ENCODE data around the gene MTG2.

MTG2 gene

DNA sequence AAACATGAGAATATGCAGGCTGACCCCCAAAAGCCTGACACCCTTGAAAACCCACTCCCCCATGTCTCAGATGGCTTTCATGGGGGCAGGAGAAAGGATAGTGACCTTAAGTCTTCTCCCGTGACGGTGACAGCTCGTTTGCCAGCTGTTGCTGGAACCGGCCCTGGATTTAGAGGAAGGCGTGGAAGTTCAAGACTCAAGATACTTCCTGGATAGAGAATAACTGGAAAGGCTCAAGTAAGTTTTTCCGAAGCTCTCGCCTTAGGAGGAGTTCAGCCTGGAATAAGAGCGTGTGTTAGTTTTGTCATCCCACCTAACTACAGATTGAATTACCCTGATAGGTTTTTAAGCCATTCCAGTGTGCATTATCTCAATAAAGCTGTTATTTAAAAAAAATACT, 11.6 kb upstream of the MTG2 start:
- no peak overlapping the region for H2BK12ac ChIP-seq (ENCODE audit: low read length)
- no peak overlapping the region for H3K18ac ChIP-seq (ENCODE audit: low read length)
- no peaks in the 10 kb centered on the region for H3K79me2 ChIP-seq (ENCODE audit: control insufficient read depth, insufficient read depth, low read length, poor library complexity)
- no CpG with 5 or more reads among the region's 8 CpGs for WGBS (ENCODE audit: extremely low coverage, insufficient coverage, insufficient read length)
- no peaks in the 10 kb centered on the region for H3K4me1 ChIP-seq (ENCODE audit: control insufficient read depth in 1 of 2, insufficient read depth in 2 of 2, low read length in 2 of 2)
- no peak overlapping the region for H2AK5ac ChIP-seq (ENCODE audit: low read length)
- no peak overlapping the region for H4K91ac ChIP-seq (ENCODE audit: low read depth, low read length)
- no peak overlapping the region for H3K4me3 ChIP-seq (ENCODE audit: low read depth, low read length)
- H3K4me2 ChIP-seq (ENCODE audit: low read length), result no peak overlapping the region
- H2AFZ ChIP-seq (ENCODE audit: insufficient read depth, low read length, poor library complexity), result no peak overlapping the region
- no peak overlapping the region for H3K4ac ChIP-seq (ENCODE audit: low read depth, low read length)
- H3K36me3 ChIP-seq (ENCODE audit: control insufficient read depth in 1 of 2, insufficient read depth in 2 of 2, low read length in 2 of 2), result peaks cover 58 to 59% of the 10 kb centered on the region in 2 experiments
- no peak overlapping the region for H4K8ac ChIP-seq (ENCODE audit: low read depth, low read length)
- no peak for DNase-seq
- peaks cover 1% of the 10 kb centered on the region for H3K9me3 ChIP-seq (ENCODE audit: insufficient read depth, low read depth, low read length)
- no peaks in the 10 kb centered on the region for H3K79me1 ChIP-seq (ENCODE audit: low read length)
- no peak overlapping the region for H3K14ac ChIP-seq (ENCODE audit: low read length)
- H2BK120ac ChIP-seq (ENCODE audit: insufficient read depth, low read length, poor library complexity), result no peak overlapping the region
- H3K9ac ChIP-seq (ENCODE audit: low read length), result no peak overlapping the region
- no peak overlapping the region for H3K23ac ChIP-seq (ENCODE audit: low read length)
- H4K12ac ChIP-seq (ENCODE audit: low read depth, low read length), result no peak overlapping the region
- H3K27me3 ChIP-seq (ENCODE audit: insufficient read depth, low read length), result no peaks in the 10 kb centered on the region
- H3K27ac ChIP-seq (ENCODE audit: low read depth, low read length), result no peak overlapping the region
- H2BK5ac ChIP-seq (ENCODE audit: low read depth, low read length, poor library complexity), result no peak overlapping the region

DNA sequence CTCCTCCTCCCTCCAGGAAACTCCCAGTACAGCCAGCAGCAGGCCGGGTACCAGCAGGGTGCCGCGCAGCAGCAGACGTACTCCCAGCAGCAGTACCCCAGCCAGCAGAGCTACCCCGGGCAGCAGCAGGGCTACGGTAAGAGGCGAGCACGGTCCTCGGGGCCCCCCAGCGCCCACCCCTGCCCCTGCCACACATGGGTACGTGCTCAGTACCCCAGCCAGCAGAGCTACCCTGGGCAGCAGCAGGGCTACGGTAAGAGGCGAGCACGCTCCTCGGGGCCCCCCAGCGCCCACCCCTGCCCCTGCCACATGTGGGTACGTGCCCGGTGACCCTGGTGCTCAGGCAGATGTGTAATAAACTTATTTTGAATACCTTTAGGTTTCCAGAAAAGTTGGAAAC, 10.2 kb upstream of the MTG2 start:
- no peak for DNase-seq
- Histone ChIP-seq H4K91ac (ENCODE audit: low read depth, low read length) (no peak overlapping the region), H4K8ac (ENCODE audit: low read depth, low read length) (no peak overlapping the region), H2BK12ac (ENCODE audit: low read length) (no peak overlapping the region), H3K9ac (ENCODE audit: low read length) (no peak overlapping the region), H3K18ac (ENCODE audit: low read length) (no peak overlapping the region), H3K79me1 (ENCODE audit: low read length) (no peaks in the 10 kb centered on the region), H2BK120ac (ENCODE audit: insufficient read depth, low read length, poor library complexity) (no peak overlapping the region), H3K4me2 (ENCODE audit: low read length) (no peak overlapping the region), H3K36me3 (ENCODE audit: control insufficient read depth in 1 of 2, insufficient read depth in 2 of 2, low read length in 2 of 2) (peaks cover 66 to 67% of the 10 kb centered on the region in 2 experiments), H3K79me2 (ENCODE audit: control insufficient read depth, insufficient read depth, low read length, poor library complexity) (no peaks in the 10 kb centered on the region), H4K12ac (ENCODE audit: low read depth, low read length) (no peak overlapping the region), H2AFZ (ENCODE audit: insufficient read depth, low read length, poor library complexity) (no peak overlapping the region), H3K4me1 (ENCODE audit: control insufficient read depth in 1 of 2, insufficient read depth in 2 of 2, low read length in 2 of 2) (no peaks in the 10 kb centered on the region), H3K14ac (ENCODE audit: low read length) (no peak overlapping the region), H3K27ac (ENCODE audit: low read depth, low read length) (no peak overlapping the region), H3K27me3 (ENCODE audit: insufficient read depth, low read length) (no peaks in the 10 kb centered on the region), H3K9me3 (ENCODE audit: insufficient read depth, low read depth, low read length) (peaks cover 1% of the 10 kb centered on the region), H2AK5ac (ENCODE audit: low read length) (no peak overlapping the region), H3K4me3 (ENCODE audit: low read depth, low read length) (no peak overlapping the region), H3K4ac (ENCODE audit: low read depth, low read length) (no peak overlapping the region), H3K23ac (ENCODE audit: low read length) (no peak overlapping the region), H2BK5ac (ENCODE audit: low read depth, low read length, poor library complexity) (no peak overlapping the region)
- WGBS (ENCODE audit: extremely low coverage, insufficient coverage, insufficient read length), result no CpG with 5 or more reads among the region's 18 CpGs

DNA sequence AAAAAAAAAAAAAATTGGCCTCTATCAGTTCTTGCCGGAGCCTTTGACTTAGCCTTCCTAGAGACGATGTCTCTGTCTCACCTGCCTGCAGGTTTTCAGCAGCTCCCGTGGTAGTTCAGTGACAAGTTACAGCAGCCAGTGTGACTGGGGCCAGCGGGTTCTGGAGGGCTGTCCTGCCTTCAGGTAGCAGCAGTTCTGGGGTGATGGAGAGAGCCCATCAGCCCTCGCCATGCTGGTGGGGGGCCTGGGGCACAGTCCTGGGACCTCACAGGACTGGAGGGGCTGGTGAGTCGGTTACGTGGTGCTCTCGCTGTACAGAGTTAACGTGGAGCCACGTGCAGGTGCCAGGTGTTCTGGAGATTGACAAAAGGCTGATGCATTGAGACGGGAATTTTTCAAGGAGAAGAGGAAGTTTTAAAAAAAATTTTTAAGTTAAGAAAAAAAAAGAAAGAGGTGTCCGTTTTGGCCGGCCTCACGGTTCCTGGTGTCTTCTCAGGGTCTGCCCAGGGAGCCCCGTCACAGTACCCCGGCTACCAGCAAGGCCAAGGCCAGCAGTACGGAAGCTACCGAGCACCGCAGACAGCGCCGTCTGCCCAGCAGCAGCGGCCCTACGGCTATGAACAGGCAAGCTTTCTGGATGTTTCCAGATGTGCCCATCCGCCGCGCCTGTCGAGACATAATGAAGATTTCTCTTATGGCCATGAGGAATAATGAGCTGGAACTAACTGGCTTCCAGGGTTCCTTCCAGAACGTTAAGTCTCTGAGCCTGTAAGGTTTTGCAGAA, 8.6 kb upstream of the MTG2 start:
- Histone ChIP-seq H3K36me3 (ENCODE audit: control insufficient read depth in 1 of 2, insufficient read depth in 2 of 2, low read length in 2 of 2) (peaks cover 62 to 64% of the 10 kb centered on the region in 2 experiments), H3K14ac (ENCODE audit: low read length) (no peak overlapping the region), H3K4me2 (ENCODE audit: low read length) (no peak overlapping the region), H3K79me2 (ENCODE audit: control insufficient read depth, insufficient read depth, low read length, poor library complexity) (no peaks in the 10 kb centered on the region), H3K4me1 (ENCODE audit: control insufficient read depth in 1 of 2, insufficient read depth in 2 of 2, low read length in 2 of 2) (no peaks in the 10 kb centered on the region), H3K27ac (ENCODE audit: low read depth, low read length) (no peak overlapping the region), H3K27me3 (ENCODE audit: insufficient read depth, low read length) (no peaks in the 10 kb centered on the region), H2AFZ (ENCODE audit: insufficient read depth, low read length, poor library complexity) (no peak overlapping the region), H4K91ac (ENCODE audit: low read depth, low read length) (no peak overlapping the region), H2AK5ac (ENCODE audit: low read length) (no peak overlapping the region), H3K9ac (ENCODE audit: low read length) (no peak overlapping the region), H4K12ac (ENCODE audit: low read depth, low read length) (peak overlapping the region; percentile 36), H3K4ac (ENCODE audit: low read depth, low read length) (no peak overlapping the region), H3K18ac (ENCODE audit: low read length) (no peak overlapping the region), H3K23ac (ENCODE audit: low read length) (no peak overlapping the region), H2BK12ac (ENCODE audit: low read length) (no peak overlapping the region), H3K9me3 (ENCODE audit: insufficient read depth, low read depth, low read length) (peaks cover 1% of the 10 kb centered on the region), H4K8ac (ENCODE audit: low read depth, low read length) (no peak overlapping the region), H3K79me1 (ENCODE audit: low read length) (no peaks in the 10 kb centered on the region), H2BK5ac (ENCODE audit: low read depth, low read length, poor library complexity) (no peak overlapping the region), H3K4me3 (ENCODE audit: low read depth, low read length) (no peak overlapping the region), H2BK120ac (ENCODE audit: insufficient read depth, low read length, poor library complexity) (no peak overlapping the region)
- DNase-seq, result no peak
- WGBS (ENCODE audit: extremely low coverage, insufficient coverage, insufficient read length), result 100% methylated on average over 2 of the region's 28 CpGs

DNA sequence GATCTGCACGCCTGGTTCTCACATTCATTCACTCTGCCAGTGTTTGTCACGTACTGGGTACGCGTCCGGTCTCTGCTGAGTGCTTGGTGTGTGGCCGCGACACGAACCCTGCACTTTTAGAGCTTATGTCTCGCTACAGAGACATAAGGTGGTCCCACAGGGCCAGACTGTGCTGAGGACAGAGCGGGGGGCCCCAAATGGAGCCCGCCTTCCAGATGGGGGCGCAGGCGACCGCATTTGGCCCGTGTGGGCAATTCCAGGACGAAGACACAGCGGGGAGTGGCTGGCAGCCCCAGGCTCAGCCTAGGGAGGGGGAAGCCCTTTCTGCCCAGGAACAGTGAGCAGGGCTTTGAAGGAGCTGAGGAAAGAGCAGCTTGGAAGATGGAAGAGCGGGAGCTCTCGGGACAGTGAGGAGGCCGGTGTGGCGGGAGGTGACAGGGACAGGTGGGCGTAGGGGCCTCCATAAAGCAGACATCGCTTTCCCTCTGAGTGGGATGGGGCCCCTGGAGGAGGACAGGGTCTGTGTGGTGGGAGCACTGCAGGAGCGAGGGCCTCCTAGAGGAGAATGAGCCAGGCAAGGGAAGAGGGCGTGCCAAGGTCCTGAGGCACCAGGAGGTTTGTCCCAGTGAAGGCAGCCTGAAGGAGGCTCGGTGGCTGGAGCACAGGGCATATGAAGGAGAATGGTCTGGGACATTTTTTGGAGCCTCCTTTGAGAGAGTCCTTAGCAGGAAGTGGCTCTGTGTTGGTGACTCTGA, 7.8 kb upstream of the MTG2 start:
- Histone ChIP-seq H4K91ac (ENCODE audit: low read depth, low read length) (no peak overlapping the region), H3K9ac (ENCODE audit: low read length) (no peak overlapping the region), H3K4me1 (ENCODE audit: control insufficient read depth in 1 of 2, insufficient read depth in 2 of 2, low read length in 2 of 2) (no peaks in the 10 kb centered on the region), H3K79me1 (ENCODE audit: low read length) (no peaks in the 10 kb centered on the region), H3K36me3 (ENCODE audit: control insufficient read depth in 1 of 2, insufficient read depth in 2 of 2, low read length in 2 of 2) (peaks cover 57 to 62% of the 10 kb centered on the region in 2 experiments), H2AFZ (ENCODE audit: insufficient read depth, low read length, poor library complexity) (no peak overlapping the region), H2AK5ac (ENCODE audit: low read length) (no peak overlapping the region), H4K12ac (ENCODE audit: low read depth, low read length) (no peak overlapping the region), H4K8ac (ENCODE audit: low read depth, low read length) (no peak overlapping the region), H3K9me3 (ENCODE audit: insufficient read depth, low read depth, low read length) (peaks cover 1% of the 10 kb centered on the region), H2BK5ac (ENCODE audit: low read depth, low read length, poor library complexity) (no peak overlapping the region), H3K4ac (ENCODE audit: low read depth, low read length) (no peak overlapping the region), H2BK12ac (ENCODE audit: low read length) (no peak overlapping the region), H3K27me3 (ENCODE audit: insufficient read depth, low read length) (no peaks in the 10 kb centered on the region), H2BK120ac (ENCODE audit: insufficient read depth, low read length, poor library complexity) (no peak overlapping the region), H3K14ac (ENCODE audit: low read length) (no peak overlapping the region), H3K27ac (ENCODE audit: low read depth, low read length) (no peak overlapping the region), H3K18ac (ENCODE audit: low read length) (no peak overlapping the region), H3K79me2 (ENCODE audit: control insufficient read depth, insufficient read depth, low read length, poor library complexity) (no peaks in the 10 kb centered on the region), H3K4me3 (ENCODE audit: low read depth, low read length) (no peak overlapping the region), H3K4me2 (ENCODE audit: low read length) (no peak overlapping the region), H3K23ac (ENCODE audit: low read length) (no peak overlapping the region)
- no peak for DNase-seq
- WGBS (ENCODE audit: extremely low coverage, insufficient coverage, insufficient read length), result no CpG with 5 or more reads among the region's 26 CpGs

All from trophoblast cell (in vitro differentiated cells and primary cell).